RKO (cell line): ENCODE results near the gene STXBP4.
A peak's percentile ranks its signal among the peaks of the same experiment; 100 is the strongest.

Experiments used
- DNase-seq: peaks from one replicate; pipeline ENCODE4 v3.0.0-alpha.2; 2016; ENCODE audit warnings: low spot score

The STXBP4 gene

DNA sequence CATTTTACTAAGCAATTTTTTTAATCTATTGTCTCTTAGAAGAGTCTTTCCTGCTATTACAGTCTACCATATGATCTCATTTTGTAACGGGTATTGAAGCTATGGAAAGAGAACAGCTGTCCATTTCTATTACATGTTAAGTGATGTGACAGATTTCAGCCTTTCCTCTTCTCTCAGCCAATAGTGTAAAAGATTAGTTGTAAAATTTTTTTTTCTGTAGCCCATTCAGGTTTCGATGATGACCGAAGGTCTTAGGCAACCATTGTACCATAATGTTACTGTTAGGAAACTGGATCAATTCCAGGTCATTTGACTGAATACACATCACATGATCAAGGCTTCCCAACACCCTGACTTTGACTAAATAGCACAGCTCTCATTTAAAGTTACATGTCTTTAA, 148.6 kb downstream of the STXBP4 start:
- no peak for DNase-seq

DNA sequence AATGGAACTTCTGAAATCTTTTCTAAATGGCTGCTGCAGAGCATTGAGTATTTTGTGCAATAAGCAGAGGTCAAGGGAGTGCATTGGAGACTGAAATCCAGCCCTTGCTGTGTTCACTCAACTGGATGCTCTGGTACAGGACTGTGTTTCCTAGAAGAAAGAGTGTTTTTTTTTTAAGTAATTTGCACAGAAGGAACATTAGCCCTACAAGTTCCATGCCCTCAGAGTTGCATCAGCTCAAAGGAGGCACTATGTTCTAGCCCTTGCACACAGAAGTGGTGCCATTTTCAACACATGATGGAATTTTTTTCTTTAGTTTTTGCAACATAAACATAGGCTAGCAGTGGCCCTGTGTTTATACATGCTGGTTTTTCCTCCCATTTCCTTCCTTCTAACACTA, 152.1 kb downstream of the STXBP4 start:
- no peak for DNase-seq

DNA sequence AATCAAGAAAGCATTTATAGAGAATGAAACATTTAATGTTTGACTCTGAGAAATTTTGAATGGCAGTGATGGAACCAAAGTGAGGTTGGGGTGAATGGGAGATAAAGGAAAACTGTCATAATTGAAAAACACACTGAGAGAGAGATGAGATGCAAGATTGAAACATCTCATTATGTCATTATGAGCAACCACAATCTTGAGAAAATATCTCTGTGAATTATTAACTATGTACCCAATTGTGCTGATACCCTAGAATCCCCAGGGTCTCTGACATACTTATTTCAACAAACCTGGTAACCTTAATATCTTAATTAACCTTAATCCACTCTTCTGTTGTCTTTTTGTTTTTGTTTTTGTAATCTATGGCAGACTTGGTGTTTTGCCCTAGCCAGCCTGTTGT, 152.7 kb downstream of the STXBP4 start:
- no peak for DNase-seq

DNA sequence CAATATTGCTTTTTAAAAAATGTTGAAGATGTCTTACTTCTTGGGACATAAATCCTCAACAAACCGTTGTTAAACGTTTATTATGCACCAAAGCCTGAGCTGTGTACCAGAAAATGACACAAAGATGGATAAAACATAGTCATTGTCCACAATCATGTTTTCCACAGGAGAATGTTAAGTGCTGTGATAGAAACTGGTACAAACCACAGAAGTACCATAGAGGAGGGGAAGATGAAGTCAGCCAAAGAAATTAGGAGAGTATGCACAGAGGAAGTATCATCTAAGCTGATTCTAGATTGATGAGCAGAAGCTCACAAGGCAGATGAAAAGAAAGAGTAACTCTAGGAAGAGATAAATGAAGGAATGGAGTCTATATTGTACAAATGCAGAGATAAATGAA, 153.5 kb downstream of the STXBP4 start:
- DNase-seq = no peak

DNA sequence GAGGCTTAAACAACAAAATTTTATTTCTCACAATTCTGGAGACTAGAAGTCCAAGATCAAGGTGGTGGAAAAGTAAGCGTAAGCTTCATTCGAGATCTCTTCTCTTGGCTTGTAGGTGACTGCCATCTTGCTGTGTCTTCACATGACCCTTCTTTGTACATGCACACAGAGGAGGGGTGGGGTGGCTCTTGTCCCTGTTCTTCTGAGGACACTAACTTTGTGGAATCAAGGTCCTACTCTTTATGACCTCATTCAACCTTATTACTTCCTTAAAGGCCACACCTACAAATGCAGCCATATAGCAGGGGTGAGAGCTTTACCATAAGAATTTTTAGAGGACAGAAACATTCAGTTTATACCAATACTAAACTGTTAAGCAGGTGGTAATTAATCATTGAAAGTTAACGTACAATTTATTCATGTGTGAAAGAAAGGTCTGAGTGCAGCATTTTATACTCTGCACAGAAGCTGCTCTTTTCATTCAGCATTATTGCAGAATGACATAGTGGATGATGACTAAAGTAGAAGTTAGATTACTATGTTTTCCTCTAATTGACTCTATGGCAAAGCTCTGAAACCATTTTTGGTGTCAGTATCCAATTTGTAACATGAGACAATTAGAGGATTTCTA, 156.3 kb downstream of the STXBP4 start:
- DNase-seq = no peak

DNA sequence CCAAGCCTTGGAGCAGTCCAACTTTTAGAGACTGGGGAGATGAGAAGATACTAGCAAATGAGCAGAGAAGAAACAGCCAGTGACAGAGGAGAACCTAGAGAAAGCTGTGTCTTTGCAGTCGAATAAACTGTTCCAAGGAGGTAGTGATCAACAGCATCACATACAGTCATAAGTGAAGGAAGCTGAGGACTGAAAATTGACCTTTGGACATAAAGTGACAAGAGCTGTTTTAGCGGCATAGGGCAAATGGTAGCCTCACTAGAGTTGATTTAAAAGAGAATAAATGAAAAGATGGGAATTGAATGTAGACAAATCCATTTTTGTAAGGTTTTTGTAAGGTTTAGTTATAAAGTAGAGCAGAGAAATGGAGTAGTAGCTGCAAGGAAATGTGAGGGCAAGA, 165.0 kb downstream of the STXBP4 start:
- no peak for DNase-seq

DNA sequence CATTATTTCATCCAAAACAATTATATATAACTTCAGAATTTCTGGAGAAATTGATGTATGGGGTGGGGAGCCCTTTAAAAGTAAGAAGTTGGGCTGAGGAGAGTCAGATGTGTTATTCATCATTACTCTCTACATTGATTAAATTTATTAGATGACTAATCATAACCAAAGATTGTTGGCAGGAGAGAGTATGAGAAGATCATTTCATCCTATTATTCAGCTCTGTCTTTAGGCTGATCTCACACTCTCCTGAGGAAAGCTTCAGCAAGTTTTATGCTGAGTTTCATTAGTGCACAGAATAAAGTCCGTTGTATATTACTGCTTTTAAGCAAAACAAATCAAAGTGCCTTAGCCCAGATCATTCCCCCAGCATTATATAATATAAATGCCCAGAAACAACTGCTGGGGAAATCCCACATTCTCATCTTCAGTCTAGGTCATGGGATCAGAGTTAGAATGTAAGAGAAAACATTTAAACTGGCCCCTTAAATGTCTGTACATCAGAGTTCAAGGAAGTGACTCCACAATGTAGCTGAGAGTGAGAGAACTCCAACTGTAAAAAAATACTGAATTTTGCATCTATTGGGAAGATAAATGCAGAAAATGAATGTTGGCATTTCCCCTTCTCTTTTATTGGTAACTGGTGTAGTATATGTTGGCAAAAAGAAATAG, 166.1 kb downstream of the STXBP4 start:
- no peak for DNase-seq

DNA sequence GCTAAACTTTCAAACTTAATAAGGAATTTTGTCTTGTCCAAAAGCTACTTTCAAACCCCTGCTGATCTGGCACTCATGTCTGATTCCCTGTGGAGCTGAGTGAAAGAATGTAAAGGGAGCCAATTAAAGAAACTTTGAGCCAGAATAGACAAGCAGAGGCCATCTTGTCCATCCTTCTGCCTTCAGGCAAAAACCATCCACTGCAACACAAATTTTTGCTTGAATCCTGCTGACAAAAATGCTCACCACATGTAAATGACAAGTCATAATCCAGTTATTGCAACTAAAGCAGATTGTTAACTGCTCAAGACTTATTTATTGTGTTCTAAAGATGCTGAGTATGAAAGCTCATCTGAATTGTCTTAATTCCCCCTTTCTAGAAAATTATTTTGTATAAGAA, 172.2 kb downstream of the STXBP4 start:
- DNase-seq = no peak

DNA sequence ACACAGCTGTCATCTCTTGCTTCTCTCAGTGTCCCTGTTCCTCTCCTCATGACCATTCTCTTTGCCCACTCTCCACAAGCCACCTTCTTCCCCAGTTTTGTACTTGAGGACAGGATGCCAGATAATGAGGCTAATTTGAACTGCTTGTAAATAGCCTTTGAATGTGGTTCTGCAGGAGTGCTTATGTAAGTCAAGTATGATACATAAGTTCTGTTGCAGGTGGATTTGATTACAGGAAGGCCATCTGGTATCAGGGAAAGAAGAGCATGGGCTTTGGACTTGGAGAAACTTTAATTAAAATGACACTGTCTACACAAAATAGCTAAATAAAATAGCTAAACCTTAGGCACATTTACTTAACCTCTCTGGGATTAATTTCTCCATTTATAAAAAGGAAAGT, 176.0 kb downstream of the STXBP4 start:
- no peak for DNase-seq

DNA sequence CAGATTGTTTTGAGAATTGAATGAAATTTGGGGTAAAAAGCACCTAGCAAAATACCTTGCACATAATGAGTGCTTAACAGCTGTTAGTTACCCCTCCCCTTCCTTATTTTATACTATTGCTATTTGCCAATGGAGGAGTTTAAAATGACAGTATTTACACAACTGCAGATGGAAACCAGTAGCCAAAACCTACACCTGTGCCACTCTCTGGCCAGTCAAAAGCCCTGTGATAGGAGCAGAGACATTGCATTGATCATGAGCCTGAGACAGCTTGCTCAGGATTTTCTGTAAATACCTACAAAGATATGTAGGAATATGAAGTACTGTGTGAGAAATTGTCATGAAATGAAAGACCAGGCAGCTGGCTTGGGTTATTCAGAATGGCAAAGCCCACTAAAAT, 180.9 kb downstream of the STXBP4 start:
- no peak for DNase-seq

DNA sequence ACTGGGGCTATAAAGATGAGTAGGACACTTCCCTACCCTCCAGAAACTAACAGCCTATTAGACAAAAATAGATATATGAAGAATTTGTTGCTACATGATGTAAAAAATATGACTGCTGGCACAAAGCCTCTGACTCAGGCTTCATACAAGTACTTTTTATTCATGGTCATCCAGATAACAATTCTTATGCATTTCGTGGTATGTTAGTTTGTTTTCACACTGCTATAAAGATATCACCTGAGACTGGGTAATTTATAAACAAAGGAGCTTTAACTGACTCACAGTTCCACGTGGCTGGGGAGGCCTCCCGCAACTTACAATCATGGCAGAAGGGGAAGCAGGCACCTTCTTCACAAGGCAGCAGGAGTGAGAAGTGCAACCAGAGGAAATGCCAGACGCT, 183.7 kb downstream of the STXBP4 start:
- DNase-seq = no peak

DNA sequence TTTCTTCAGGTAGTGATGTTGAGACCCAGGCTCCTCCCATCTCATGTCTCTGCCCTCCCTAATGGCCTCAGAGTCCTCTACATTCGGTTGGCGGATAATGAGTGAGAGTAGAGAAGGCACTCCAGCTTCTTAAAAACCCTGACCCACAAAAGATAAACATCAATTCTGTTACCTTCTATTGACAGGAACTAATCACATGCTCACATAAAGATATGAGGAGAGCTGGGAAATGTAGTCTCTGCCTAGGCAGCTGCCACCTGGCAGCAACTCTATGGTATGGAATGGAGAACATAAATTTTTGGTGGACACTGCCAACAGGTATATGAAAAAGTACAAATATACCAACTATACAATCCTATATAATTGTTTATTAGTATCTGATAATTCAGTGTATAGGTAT, 185.5 kb downstream of the STXBP4 start:
- DNase-seq = no peak

DNA sequence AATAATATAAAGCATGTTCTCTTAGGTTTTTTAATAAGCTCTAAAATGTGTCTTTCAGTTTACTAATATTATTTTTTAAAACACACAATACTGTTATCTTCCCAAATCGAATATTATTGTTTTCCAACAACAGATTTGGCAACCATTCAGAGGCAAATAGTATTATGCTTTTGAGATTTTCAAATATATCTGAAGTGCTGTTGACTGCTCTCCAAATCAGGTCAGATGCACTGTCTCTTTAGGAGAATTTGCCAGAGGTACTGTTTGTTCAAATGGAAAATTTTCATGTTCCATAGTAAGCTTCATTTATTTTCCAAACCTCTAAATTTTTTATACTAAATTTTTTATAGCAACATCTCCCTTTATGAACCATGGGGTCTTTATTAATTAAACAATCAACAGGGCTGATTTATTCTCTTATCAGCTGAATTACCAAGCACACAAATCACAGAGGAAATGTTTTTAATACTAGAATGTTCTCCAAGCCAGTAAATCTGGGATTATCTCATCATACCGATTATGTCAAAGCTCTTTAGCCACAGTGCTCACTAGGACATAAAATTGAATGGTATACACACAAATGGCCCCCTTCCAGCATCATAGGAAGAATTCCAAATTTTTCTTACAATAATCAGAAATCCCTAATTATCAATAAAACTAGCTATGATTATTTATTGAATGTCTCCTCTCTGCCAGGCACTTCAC, 187.4 kb downstream of the STXBP4 start:
- DNase-seq = no peak

DNA sequence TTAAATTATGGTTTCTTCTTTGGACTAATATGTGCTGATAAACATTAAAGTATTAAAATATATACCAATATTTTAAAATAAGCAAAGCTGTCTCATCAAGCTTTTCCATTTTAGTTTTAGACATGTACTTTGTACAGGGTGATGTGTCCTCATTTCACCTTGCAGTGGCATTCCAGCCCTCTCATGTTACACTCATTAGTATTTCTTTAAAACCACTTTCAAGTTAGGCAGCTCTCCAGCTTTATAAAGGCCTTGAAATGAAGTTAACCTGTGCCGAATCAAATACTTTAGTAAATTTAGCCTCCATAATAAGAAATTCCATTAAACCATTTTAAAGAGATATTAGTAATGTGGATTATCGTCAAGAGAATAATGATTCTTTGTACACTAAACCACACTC, 188.6 kb downstream of the STXBP4 start:
- no peak for DNase-seq

DNA sequence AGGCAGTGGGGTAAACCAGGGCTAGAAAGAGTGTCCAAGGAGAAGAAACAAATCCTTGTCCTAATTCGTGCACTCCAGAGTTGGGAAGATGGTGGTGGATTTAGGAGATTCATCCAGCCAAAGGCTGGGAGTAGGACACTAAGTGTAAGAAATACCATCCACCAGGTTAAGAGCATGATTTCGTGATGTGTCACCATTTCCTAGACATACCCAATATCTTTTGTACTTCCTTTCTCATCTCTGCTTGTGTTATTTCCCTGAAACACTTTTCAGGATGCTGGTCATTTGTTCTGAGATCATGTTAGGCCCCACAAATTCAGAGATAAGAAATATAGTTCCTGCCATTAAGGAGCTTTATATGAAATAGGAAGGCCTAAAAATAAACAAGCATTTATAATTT, 189.9 kb downstream of the STXBP4 start:
- no peak for DNase-seq

DNA sequence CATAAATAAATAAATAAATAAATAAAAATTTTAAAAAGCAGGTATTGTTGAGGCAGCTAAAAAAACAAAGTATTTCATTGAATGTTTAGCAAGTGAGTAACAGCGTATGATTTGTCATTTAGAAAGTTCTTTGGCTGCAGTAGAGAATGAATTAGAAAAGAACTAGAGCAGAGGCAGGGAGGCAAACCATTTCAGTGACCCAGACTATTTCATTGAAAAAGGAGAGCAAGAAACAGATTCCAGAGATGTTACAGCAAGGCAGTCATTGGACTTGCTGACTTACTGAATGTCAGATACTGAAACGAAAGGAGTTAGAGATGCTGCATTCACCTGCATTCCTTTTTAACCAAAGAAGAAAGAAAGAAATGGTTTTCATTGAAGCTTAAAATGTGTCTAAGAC, 190.7 kb downstream of the STXBP4 start:
- no peak for DNase-seq

DNA sequence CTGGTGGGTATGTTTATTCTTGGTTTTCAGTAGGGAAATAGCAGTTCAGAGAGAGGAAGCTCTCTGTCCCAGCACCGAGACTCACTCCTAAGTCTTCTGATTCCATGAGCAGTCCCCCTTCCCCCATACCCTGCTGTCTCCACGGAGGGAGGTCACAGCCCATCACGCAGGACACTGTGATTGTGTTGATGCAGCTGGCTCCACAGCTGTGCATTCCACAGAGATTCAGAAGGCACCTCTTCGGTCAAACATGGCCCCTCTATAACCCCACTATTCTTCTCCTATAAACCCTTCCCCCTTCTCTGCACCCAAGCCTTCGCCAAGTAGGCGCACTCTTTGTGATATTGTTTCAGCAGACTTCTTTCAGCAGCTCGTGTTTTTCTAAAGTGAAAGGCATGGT, 191.9 kb downstream of the STXBP4 start:
- no peak for DNase-seq

DNA sequence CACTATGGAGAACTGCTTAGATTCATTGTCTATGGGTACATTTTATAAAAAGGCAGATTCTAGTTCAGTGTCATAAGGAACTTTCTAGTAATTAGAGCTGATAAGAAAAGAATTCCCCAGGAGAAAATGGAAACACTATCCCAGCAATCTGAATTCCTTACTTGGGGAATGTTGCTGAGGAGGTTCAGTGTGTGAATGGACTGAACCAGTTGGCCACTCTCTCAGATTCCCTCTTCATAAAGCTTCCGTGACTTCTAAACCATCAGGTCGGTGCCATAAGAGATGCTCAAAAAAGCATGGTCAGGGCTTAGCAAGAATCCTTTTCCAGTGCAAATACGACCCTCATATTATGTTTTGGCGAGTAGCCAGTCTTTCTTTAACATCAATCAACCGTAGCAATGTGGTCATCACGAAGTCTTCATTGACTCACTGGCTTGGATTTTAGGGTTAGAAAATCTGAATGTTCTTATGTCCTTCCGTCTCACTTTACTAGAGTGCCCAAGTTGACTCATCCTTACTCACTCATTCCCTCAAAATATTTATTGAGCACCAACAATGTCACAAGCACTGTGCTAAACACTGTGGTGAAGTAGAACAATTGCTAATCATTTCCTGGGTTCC, 193.5 kb downstream of the STXBP4 start:
- peak; percentile 92 for DNase-seq

DNA sequence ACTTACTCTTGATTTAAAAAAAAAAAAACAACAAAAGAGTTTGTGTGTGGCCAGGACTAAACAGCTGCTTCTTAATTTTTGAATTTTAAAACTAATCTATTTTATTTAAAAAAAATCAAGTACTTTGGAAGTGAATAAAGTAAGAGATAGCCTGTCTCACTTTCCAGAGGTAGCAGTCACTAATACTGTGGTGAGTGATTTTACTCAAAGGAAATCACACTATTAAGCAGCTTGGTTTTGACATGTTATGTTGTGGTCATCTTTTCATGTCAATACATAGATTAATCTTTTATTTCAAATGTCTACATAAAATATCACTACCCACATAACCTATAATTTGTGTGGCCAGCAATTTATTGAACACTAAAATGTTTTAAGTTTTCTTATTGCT, 194.0 kb downstream of the STXBP4 start:
- no peak for DNase-seq

DNA sequence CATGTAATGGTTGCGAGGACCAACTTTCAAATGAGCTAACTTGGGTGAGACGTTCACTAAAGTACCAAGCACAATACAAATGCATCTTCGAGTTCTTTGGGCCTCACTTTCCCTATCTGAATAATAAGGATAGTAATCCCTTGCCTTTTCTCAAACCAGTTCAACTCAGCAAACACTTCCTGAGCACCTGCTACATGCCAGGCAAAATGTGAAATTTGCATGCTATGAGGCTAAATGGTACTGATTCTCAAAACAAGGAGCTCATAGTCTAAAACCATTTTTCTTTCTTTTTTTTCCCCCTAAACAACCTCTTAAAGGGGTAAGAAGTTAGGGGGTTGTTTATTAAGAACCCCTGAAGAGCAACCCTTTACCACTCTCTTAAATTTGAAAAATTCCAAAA, 194.8 kb downstream of the STXBP4 start:
- DNase-seq = no peak

DNA sequence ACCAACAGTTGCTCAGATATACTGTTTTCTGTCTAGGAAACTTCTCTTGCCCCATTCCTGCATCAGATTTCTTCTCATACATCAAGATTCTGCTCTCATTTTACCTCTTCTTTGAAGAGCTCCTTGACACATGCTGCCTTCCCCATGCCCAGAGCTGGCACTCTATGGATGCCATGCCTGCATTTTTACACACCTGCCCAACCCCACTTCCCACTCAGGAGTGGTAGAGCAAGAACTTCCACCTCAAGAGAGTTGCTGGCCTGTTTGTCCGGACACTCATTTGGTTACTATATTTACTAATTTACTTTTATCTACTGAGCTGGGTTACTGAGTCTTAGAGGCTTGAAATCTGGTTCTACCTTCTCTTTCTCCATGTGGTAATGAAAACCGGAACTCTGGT, 197.9 kb downstream of the STXBP4 start:
- DNase-seq = no peak

DNA sequence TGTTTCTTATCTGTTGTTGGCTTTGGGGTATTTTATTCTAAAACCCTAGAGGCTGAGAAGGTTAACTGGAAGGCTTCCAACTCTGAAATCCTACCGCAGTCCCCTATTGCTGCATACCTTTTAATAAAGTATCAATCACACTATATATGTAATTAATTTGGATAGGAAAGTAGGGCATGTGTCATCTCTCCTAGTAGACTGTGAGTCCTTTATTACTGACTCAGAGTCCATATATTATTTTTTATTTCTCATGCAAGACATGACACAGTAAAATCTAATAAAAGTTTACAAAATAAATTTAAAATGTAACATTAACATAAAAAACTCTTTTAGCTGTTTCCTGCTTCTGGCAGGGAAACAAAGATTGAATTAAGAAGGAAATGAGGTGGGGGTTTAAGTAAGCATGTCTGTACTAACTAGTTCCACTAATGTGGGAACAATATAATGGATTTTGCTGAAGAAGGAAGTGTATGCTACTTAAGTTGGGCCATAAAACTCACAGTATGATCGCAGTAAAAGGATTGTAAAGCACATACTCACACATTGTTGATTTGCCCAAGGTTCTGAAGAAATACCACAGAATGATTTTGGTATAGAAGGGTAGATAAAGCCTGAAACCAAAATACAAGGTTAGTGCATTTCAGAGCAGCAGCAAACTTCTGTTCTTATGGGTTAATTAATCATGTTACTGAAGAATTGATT, 198.6 kb downstream of the STXBP4 start:
- no peak for DNase-seq
